ENCODE results near the gene PRSS33.

GRCh38 chr16:2819939-2820835 is 32.8 kb upstream of the PRSS33 start:
- TF ChIP-seq CTCF (conservative IDR thresholded peaks at IDR 0.05; ENCODE audit: low read length) (no peak), EZH2phosphoT487 (IDR thresholded peaks at IDR 0.05; ENCODE audit: borderline replicate concordance) (no peak)

Measured in Loucy (cell line).